WI38 (cell line): Measurements from ENCODE around the gene PCARE.

Experiments used
- H3K4me3 ChIP-seq: 2 replicates; pipeline ENCODE4 v1.5.1; 2011; ENCODE audit warnings: low read depth, mild to moderate bottlenecking, control low read depth, low read length
- CTCF ChIP-seq: IDR thresholded peaks from 2 replicates; pipeline ENCODE4 v1.5.1; 2012; ENCODE audit warnings: low read depth, mild to moderate bottlenecking, control low read depth, low read length

PCARE gene

GRCh38 chr2:29074411-29074810, at the start of gene PCARE:
Gene PCARE (minus strand): TSS chr2:29074523. CDS start chr2:29074261, 262 bp downstream.
- no peak within 1 kb of the TSS for H3K4me3 ChIP-seq
- TF ChIP-seq CTCF, result no peak

- H3K4me3 ChIP-seq, result no peak overlapping the region
- TF ChIP-seq CTCF, result no peak
Observed at GRCh38 chr2:29123617-29124349, 49.5 kb upstream of the PCARE start.

- no peak for TF ChIP-seq CTCF
Observed at GRCh38 chr2:29120846-29121245, 46.5 kb upstream of the PCARE start.

GRCh38 chr2:29119211-29119610, 44.9 kb upstream of the PCARE start:
- no peak for TF ChIP-seq CTCF
- H3K4me3 ChIP-seq, result no peak overlapping the region

More at GRCh38 chr2:29120846-29121245, 46.5 kb upstream of the PCARE start:
- no peak overlapping the region for H3K4me3 ChIP-seq

GRCh38 chr2:29117636-29118303, 43.4 kb upstream of the PCARE start:
- no peak overlapping the region for H3K4me3 ChIP-seq
- TF ChIP-seq CTCF, result no peak

- TF ChIP-seq CTCF, result no peak
- peak overlapping the region; percentile 82 for H3K4me3 ChIP-seq
Observed at GRCh38 chr2:29115797-29116781, 41.8 kb upstream of the PCARE start.
